KG1 (cell line): Measurements from ENCODE around the gene PRKN.
"Not testable (repeated sequence)": the region's sequence is repeated elsewhere in the genome, so short reads cannot be mapped to it uniquely, and the experiment has no call there.

ENCODE experiments used
- DNase-seq: peaks from one replicate; lab custom pipeline; 2025; lab: John Stamatoyannopoulos, UW

The PRKN gene

GRCh38 chr6:161903584-161904212, 823.9 kb downstream of the PRKN start:
- no peak for DNase-seq

GRCh38 chr6:161901740-161902426, 825.7 kb downstream of the PRKN start:
- no peak for DNase-seq

GRCh38 chr6:161894436-161894835, 833.1 kb downstream of the PRKN start:
- DNase-seq: no peak

GRCh38 chr6:161891542-161891941, 836.0 kb downstream of the PRKN start:
- no peak for DNase-seq

GRCh38 chr6:161890832-161891297, 836.7 kb downstream of the PRKN start:
- no peak for DNase-seq

DNA sequence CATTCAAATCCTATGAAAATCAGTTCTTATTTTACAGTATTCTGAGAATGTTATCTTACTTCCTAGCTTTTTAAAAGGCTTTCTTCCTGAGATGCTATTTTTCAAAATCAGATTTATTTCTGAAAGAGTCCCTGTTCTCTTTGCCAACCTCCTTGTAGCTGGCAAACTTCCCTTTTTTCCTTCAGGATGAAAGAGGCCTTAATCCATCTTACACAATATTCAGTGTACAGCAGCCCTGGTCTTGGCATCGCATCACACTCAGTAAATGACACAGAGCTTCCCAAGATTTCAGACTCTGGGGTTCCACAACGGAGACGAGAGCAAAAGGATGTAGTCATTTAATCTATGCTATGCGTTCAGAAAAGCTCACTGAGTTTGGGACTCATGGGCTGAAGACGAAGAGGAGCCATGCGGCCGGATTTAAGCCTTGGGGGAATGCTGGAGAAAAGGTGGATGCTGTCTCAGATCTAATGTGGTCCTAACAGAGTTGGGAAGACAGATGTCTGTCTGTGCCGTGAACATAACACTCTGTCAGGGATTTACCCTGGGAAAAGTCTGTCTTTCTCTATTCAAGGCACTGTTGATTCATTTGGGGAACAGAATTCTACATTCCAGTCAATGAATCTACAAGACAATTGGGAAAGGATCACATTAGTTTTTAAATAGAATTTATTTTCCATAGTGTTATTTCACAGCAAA, 837.3 kb downstream of the PRKN start:
- no peak for DNase-seq

GRCh38 chr6:161889324-161889723, 838.2 kb downstream of the PRKN start:
- no peak for DNase-seq

DNA sequence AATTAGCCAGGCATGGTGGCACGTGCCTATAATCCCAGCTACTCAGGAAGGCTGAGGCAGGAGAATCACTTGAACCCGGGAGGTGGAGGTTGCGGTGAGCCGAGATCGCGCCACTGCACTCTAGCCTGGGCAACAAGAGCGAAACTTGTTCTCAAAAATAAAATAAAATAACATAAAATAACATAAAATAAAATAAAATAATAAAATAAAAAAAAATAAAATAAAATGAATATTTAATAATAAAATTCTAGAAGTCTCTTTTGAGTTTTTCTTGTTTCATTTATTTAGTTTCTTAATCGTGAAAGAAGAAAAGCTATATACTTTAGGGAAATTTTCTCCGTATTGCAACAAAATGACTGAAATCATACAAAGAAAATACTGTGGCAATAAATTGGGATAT, 841.0 kb downstream of the PRKN start:
- not testable (repeated sequence) for DNase-seq

GRCh38 chr6:161884782-161885181, 842.8 kb downstream of the PRKN start:
- DNase-seq: no peak

GRCh38 chr6:161882196-161882765, 845.3 kb downstream of the PRKN start:
- no peak for DNase-seq

DNA sequence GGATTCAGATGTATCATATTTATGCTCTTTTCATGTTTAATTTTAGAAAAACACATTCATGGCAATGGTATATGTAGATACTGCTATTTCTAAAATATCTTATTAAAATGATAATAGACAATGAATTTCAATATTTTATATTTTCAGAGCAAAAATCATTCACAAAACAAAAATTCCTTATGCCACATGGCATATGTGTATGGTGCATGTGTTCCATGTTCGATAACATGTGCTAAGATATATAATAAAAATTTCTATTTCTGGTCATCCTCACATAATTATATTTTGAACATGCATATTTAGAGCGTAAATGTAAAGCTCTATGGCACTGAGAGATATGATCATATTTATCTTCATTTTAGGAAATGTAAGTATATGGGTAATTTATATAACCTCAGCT, 847.5 kb downstream of the PRKN start:
- no peak for DNase-seq

DNA sequence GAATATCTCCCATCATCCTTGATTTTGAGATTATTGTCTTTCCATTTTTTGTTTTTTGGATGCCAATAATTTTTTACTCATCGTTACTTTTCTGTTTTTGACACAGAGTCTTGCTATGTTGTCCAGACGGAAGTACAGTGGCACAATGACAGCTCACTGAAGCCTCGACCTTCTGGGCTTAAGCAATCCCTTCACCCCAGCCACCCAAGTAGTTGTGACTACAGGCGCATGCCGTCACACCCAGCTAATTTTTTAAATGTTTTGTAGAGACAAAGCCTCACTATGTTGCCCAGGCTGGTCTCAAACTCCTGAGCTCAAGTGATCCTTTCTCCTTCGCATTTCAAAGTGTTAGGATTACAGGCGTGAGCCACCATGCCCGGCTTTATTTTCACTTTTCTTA, 851.3 kb downstream of the PRKN start:
- DNase-seq: no peak

DNA sequence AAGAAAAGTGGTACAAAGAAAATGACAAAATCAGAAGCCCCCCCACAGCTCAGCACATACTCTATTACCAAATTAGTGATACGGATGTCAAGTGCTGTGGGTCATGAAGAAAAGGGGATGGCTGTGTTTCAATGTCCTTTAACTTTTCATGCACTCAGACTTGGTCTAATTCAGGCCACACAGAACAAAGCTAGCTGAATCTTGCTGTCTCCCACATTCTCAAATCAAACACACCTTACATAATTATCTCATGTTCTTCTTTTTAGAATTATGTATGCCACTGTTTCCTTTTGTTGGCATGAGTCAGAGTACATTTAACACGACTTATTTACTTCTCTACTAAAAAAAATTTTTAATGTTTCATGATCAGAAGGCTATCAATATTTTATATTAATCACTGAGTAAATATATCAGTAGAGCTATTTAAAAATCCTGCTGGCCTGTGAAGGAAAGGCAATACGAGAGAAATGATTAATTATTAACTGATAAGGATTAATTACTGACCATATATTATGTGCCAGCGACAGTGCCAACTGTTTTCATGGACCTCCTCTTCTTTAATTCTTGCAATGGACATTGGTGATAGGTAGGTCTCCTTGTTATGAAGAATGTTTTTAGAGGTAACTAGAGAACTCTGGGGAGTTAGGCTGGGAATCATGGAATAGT, 857.2 kb downstream of the PRKN start:
- DNase-seq: no peak

- DNase-seq: no peak
Measured at GRCh38 chr6:161869491-161869890, 858.1 kb downstream of the PRKN start.

- DNase-seq: no peak
Measured at GRCh38 chr6:161866570-161866969, 861.0 kb downstream of the PRKN start.

GRCh38 chr6:161861061-161861460, 866.5 kb downstream of the PRKN start:
- not testable (repeated sequence) for DNase-seq

DNA sequence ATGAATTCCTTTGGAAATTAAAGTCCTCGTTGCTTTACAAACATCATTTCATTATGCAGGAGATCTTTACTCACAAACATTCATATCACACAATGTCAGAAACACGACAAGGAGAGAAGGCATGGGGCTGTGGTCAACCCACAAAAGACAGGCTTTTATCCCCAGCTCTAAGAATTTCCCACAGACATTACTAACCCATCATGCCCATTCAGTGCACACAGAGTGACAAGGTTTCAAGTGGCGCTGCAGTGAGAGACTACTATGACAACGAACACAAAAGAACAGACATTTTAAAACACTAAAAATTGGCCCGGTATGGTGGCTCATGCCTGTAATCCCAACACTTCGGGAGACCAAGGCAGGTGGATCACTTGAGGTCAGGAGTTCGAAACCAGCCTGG, 873.9 kb downstream of the PRKN start:
- no peak for DNase-seq

GRCh38 chr6:161851486-161851885, 876.1 kb downstream of the PRKN start:
- not testable (repeated sequence) for DNase-seq

GRCh38 chr6:161850562-161850961, 877.0 kb downstream of the PRKN start:
- DNase-seq: no peak

DNA sequence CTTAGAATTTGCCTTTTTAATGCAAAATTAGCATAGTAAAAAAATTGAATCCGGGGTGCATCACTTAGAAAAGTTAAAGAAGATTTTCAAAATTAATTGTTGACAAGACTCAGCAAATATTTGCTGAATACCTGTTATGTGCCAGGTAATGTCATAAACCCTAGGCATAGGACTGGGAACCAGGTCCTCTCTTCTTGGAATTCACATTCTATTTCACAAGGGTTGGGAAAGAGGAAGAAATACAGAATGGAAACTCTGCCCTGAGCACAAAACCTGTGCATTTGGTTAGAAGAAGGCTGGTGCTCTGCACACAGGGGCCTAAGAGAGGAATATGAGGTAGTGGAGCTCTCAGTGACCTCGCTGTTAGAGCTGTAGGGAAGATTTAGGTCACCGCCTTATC, 879.9 kb downstream of the PRKN start:
- DNase-seq: no peak

DNA sequence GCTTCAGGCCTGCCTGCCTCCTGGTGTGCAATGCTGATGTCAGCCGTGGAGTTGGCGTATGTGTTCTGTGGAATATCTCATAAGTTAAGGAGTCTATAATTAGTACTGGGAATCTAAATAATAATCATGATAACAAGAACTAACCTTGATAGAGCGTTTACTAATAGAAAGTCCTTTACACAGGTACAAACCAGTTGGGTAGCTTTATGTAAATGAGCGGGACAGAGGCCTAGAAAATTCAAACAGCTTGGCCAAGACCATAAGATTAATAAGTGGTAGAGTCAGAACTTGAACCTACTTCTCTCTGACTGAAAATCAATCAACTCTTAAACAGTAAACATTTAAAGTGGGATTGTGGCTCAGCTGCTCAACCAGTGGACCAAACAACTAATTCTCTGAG, 882.8 kb downstream of the PRKN start:
- no peak for DNase-seq

GRCh38 chr6:161843066-161843465, 884.5 kb downstream of the PRKN start:
- DNase-seq: no peak
